GM21576 (cell line): Measurements from ENCODE around the gene HELQ.

ENCODE experiments used
- ATAC-seq: cut with Tn5 transposase; IDR thresholded peaks from one replicate; pipeline ENCODE4 v1.9.1; 2021; ENCODE audit warnings: mild to moderate bottlenecking, moderate library complexity; ENCODE audit not compliant: unreplicated experiment

Gene HELQ

GRCh38 chr4:83378419-83378818, 77.2 kb downstream of the HELQ start:
- no peak for ATAC-seq

- no peak for ATAC-seq
These were observed 82.7 kb downstream of the HELQ start for GRCh38 chr4:83372931-83373330.

- no peak for ATAC-seq
These were observed 83.7 kb downstream of the HELQ start for GRCh38 chr4:83371936-83372335.

- ATAC-seq = no peak
These were observed 84.4 kb downstream of the HELQ start for GRCh38 chr4:83371235-83371634.

- ATAC-seq = no peak
These were observed 85.0 kb downstream of the HELQ start for GRCh38 chr4:83370640-83370906.

GRCh38 chr4:83369831-83370639, 85.6 kb downstream of the HELQ start:
- no peak for ATAC-seq

- ATAC-seq = no peak
These were observed 91.3 kb downstream of the HELQ start for GRCh38 chr4:83364312-83364711.

- ATAC-seq = peak; percentile 65
These were observed 92.9 kb downstream of the HELQ start for GRCh38 chr4:83362492-83363329.

- no peak for ATAC-seq
These were observed 94.1 kb downstream of the HELQ start for GRCh38 chr4:83361416-83362103.

- no peak for ATAC-seq
These were observed 95.6 kb downstream of the HELQ start for GRCh38 chr4:83360018-83360417.

- ATAC-seq = no peak
These were observed 97.2 kb downstream of the HELQ start for GRCh38 chr4:83358410-83358809.
